ENCODE results near the gene RELT. TPM values are rescaled to one million over a fixed set of nuclear protein-coding genes. Genes with fewer than 3 reads are reported as not detected.

RELT gene
- total RNA-seq, 1 experiment from 2014 or later = 24.5 TPM

GRCh38 chr11:73389134-73389525 is 12.9 kb downstream of the RELT start:
- intact Hi-C loops (cut with micrococcal nuclease) = no loop called here
- H3K4me1 ChIP-seq (ENCODE audit: insufficient read depth, low read length) = no peaks in the 10 kb centered on the region
- CTCF ChIA-PET = interaction anchor here (1.0 kb wide), 1 partner anchor 38 kb away, joined by 3 read pairs; no protein-coding TSS in a partner anchor
- no peak overlapping the region for H3K27ac ChIP-seq (ENCODE audit: low read length)
- H3K79me2 ChIP-seq (ENCODE audit: low read length) = peaks cover 55% of the 10 kb centered on the region
- H3K4me2 ChIP-seq (ENCODE audit: low read length) = no peak overlapping the region
- H3K9me2 ChIP-seq (replicated peaks; ENCODE audit: low read length) = no peaks in the 10 kb centered on the region
- no peak overlapping the region for H3K9ac ChIP-seq (ENCODE audit: low read length)
- no peak for ATAC-seq
- no peaks in the 10 kb centered on the region for H3K27me3 ChIP-seq (ENCODE audit: low read length)
- no peak overlapping the region for H2AFZ ChIP-seq (ENCODE audit: low read length)
- POLR2A ChIA-PET (ENCODE audit: unreplicated experiment) = no interaction called here
- H3F3A ChIP-seq (ENCODE audit: low read length, unreplicated experiment) = no peaks in the 10 kb centered on the region
- no peak for DNase-seq
- peaks cover 9% of the 10 kb centered on the region; the same call in 1 of the 2 replicates for H3K36me3 ChIP-seq (ENCODE audit: low read depth, low read length)
- no peak for TF ChIP-seq EZH2 (IDR thresholded peaks at IDR 0.05; ENCODE audit: low read length, unreplicated experiment)
- peaks cover 37% of the 10 kb centered on the region; the same call in 1 of the 2 replicates for H4K20me1 ChIP-seq (ENCODE audit: low read length)
- no peaks in the 10 kb centered on the region for H3K9me3 ChIP-seq (ENCODE audit: low read length)
- BruUV-seq (replicated peaks) = no TSS peak
- H3K4me3 ChIP-seq (ENCODE audit: low read length) = no peak overlapping the region

- H3K4me2 ChIP-seq (ENCODE audit: low read length) = no peak overlapping the region
- H3K4me3 ChIP-seq (ENCODE audit: low read length) = no peak overlapping the region
- H4K20me1 ChIP-seq (ENCODE audit: low read length) = peaks cover 33% of the 10 kb centered on the region; the same call in 1 of the 2 replicates
- no peak overlapping the region for H3K27ac ChIP-seq (ENCODE audit: low read length)
- H3K79me2 ChIP-seq (ENCODE audit: low read length) = peaks cover 47% of the 10 kb centered on the region
- ChIA-PET CTCF (interaction anchor here (1.0 kb wide), 1 partner anchor 39 kb away, joined by 3 read pairs; no protein-coding TSS in a partner anchor), POLR2A (ENCODE audit: unreplicated experiment) (no interaction called here)
- ATAC-seq (no peak), DNase-seq (no peak)
- H3F3A ChIP-seq (ENCODE audit: low read length, unreplicated experiment) = no peaks in the 10 kb centered on the region
- no peak overlapping the region for H2AFZ ChIP-seq (ENCODE audit: low read length)
- intact Hi-C loops (cut with micrococcal nuclease) = no loop called here
- H3K27me3 ChIP-seq (ENCODE audit: low read length) = no peaks in the 10 kb centered on the region
- no peaks in the 10 kb centered on the region for H3K9me3 ChIP-seq (ENCODE audit: low read length)
- no TSS peak for BruUV-seq (replicated peaks)
- peaks cover 11% of the 10 kb centered on the region; the same call in 1 of the 2 replicates for H3K36me3 ChIP-seq (ENCODE audit: low read depth, low read length)
- TF ChIP-seq CTCF (conservative IDR thresholded peaks at IDR 0.05; ENCODE audit: low read depth, low read length) (no peak), EZH2phosphoT487 (IDR thresholded peaks at IDR 0.05; ENCODE audit: borderline replicate concordance, low read length) (no peak), EZH2 (IDR thresholded peaks at IDR 0.05; ENCODE audit: low read length, unreplicated experiment) (no peak)
- H3K4me1 ChIP-seq (ENCODE audit: insufficient read depth, low read length) = no peaks in the 10 kb centered on the region
- no peaks in the 10 kb centered on the region for H3K9me2 ChIP-seq (replicated peaks; ENCODE audit: low read length)
- no peak overlapping the region for H3K9ac ChIP-seq (ENCODE audit: low read length)
Measured at GRCh38 chr11:73389916-73390315, 13.7 kb downstream of the RELT start.

- H3F3A ChIP-seq (ENCODE audit: low read length, unreplicated experiment) = no peaks in the 10 kb centered on the region
- H3K9me2 ChIP-seq (replicated peaks; ENCODE audit: low read length) = no peaks in the 10 kb centered on the region
- H3K79me2 ChIP-seq (ENCODE audit: low read length) = peaks cover 37% of the 10 kb centered on the region
- CTCF ChIA-PET = no interaction called here
- ATAC-seq (no peak), DNase-seq (no peak)
- POLR2A ChIA-PET (ENCODE audit: unreplicated experiment) = no interaction called here
- no peaks in the 10 kb centered on the region for H3K4me1 ChIP-seq (ENCODE audit: insufficient read depth, low read length)
- no peak overlapping the region for H3K4me2 ChIP-seq (ENCODE audit: low read length)
- no peaks in the 10 kb centered on the region for H3K27me3 ChIP-seq (ENCODE audit: low read length)
- H4K20me1 ChIP-seq (ENCODE audit: low read length) = peaks cover 25% of the 10 kb centered on the region; the same call in 1 of the 2 replicates
- no peak overlapping the region for H3K27ac ChIP-seq (ENCODE audit: low read length)
- no peak for TF ChIP-seq CTCF (conservative IDR thresholded peaks at IDR 0.05; ENCODE audit: low read depth, low read length)
- no peak for TF ChIP-seq EZH2phosphoT487 (IDR thresholded peaks at IDR 0.05; ENCODE audit: borderline replicate concordance, low read length)
- no peak for TF ChIP-seq EZH2 (IDR thresholded peaks at IDR 0.05; ENCODE audit: low read length, unreplicated experiment)
- BruUV-seq (replicated peaks) = no TSS peak
- intact Hi-C loops (cut with micrococcal nuclease) = no loop called here
- no peak overlapping the region for H3K9ac ChIP-seq (ENCODE audit: low read length)
- H3K9me3 ChIP-seq (ENCODE audit: low read length) = no peaks in the 10 kb centered on the region
- H3K36me3 ChIP-seq (ENCODE audit: low read depth, low read length) = peaks cover 17% of the 10 kb centered on the region; the same call in 1 of the 2 replicates
- H2AFZ ChIP-seq (ENCODE audit: low read length) = no peak overlapping the region
- no peak overlapping the region for H3K4me3 ChIP-seq (ENCODE audit: low read length)
Measured at GRCh38 chr11:73390601-73391565, 14.7 kb downstream of the RELT start.

Data from PC-3 (cell line).